Keratinocyte (primary cell): ENCODE results near the gene HSD11B1L. TPM values are rescaled to one million over a fixed set of nuclear protein-coding genes. Genes with fewer than 3 reads are reported as not detected.
A peak's percentile ranks its signal among the peaks of the same experiment; 100 is the strongest.

Experiments used
- DNase-seq: peaks from one replicate; pipeline ENCODE4 v3.0.0-alpha.2; 2011; ENCODE audit warnings: low read depth, missing footprints, low spot score
- FAIRE-seq: peaks from 2 replicates; lab custom pipeline; 2011; peaks lifted over from hg19 to GRCh38; lab: Jason Lieb, UNC
- H2AFZ ChIP-seq: 2 replicates; pipeline ENCODE4 v1.6.0; 2012; ENCODE audit warnings: low read length, control low read depth, inconsistent platforms; ENCODE audit not compliant: control insufficient read depth
- H3K27ac ChIP-seq: 2 replicates; pipeline ENCODE4 v1.5.1; 2011; ENCODE audit warnings: low read length; ENCODE audit not compliant: control insufficient read depth, insufficient read depth
- H3K27me3 ChIP-seq: 3 replicates; pipeline ENCODE4 v1.6.0; 2011; ENCODE audit warnings: low read length; ENCODE audit not compliant: control insufficient read depth, insufficient read depth; ENCODE audit errors: extremely low read depth
- H3K36me3 ChIP-seq, 2 experiments: 2 replicates in 1 of 2; 3 replicates in 1 of 2; pipeline ENCODE4 v1.5.1; 2011; ENCODE audit warnings: low read length in 2 of 2, mild to moderate bottlenecking in 1 of 2; ENCODE audit not compliant: control insufficient read depth in 2 of 2, insufficient read depth in 2 of 2; ENCODE audit errors: extremely low read depth in 1 of 2
- H3K4me1 ChIP-seq: 3 replicates; pipeline ENCODE4 v1.5.1; 2011; ENCODE audit warnings: low read length; ENCODE audit not compliant: control insufficient read depth, insufficient read depth; ENCODE audit errors: extremely low read depth
- H3K4me2 ChIP-seq: 3 replicates; pipeline ENCODE4 v1.6.0; 2011; ENCODE audit warnings: low read depth, low read length; ENCODE audit not compliant: control insufficient read depth, insufficient read depth; ENCODE audit errors: extremely low read depth
- H3K4me3 ChIP-seq, 3 experiments: fragments of 200-600 bp in 1 of 3; sonication (generic) in 1 of 3; 2 replicates in 2 of 3; 3 replicates in 1 of 3; pipeline ENCODE4 v1.5.1; 2011 to 2016; ENCODE audit warnings: low read length in 3 of 3, mild to moderate bottlenecking in 3 of 3, control low read depth in 2 of 3, inconsistent platforms in 1 of 3, low read depth in 1 of 3, mixed read lengths in 1 of 3, mixed run types in 1 of 3, moderate library complexity in 1 of 3; ENCODE audit not compliant: control insufficient read depth in 2 of 3, insufficient read depth in 2 of 3; ENCODE audit errors: extremely low read depth in 1 of 3
- H3K79me2 ChIP-seq: 2 replicates; pipeline ENCODE4 v1.6.0; 2012; ENCODE audit warnings: low read length; ENCODE audit not compliant: control insufficient read depth, insufficient read depth
- H3K9ac ChIP-seq: 3 replicates; pipeline ENCODE4 v1.6.0; 2011; ENCODE audit warnings: low read length; ENCODE audit not compliant: control insufficient read depth, insufficient read depth; ENCODE audit errors: extremely low read depth
- H3K9me1 ChIP-seq: 3 replicates; pipeline ENCODE4 v1.6.0; 2011; ENCODE audit warnings: low read length; ENCODE audit not compliant: control insufficient read depth, insufficient read depth; ENCODE audit errors: extremely low read depth
- H3K9me3 ChIP-seq: 2 replicates; pipeline ENCODE4 v1.5.1; 2012; ENCODE audit warnings: low read depth, low read length; ENCODE audit not compliant: control insufficient read depth
- H4K20me1 ChIP-seq: 3 replicates; pipeline ENCODE4 v1.6.0; 2011; ENCODE audit warnings: low read length; ENCODE audit not compliant: control insufficient read depth, insufficient read depth; ENCODE audit errors: extremely low read depth
- EZH2 ChIP-seq: IDR thresholded peaks from one replicate; pipeline ENCODE4 v1.6.1; 2012; ENCODE audit warnings: inconsistent platforms, mild to moderate bottlenecking, low read length, moderate library complexity
- dilution Hi-C: fragments of 300-500 bp; cut with MboI; formaldehyde crosslinking; loops from one replicate; pipeline ENCODE4 v1.7.0; 2020; ENCODE audit warnings: low sequenced_read_pairs; ENCODE audit not compliant: extremely low pct_ligation_motif_present
- polyA plus RNA-seq, 5 experiments: library from polyadenylated mRNA; depleted of rRNA in 3 of 5; stranded (reverse) in 3 of 5; stranded (forward) in 1 of 5; unstranded in 1 of 5; fragments of >200 nt; gene quantifications; 1 replicate in 1 of 5; 2 replicates in 3 of 5; 3 replicates in 1 of 5; pipeline versions ENCODE4 v1.2.1 to v1.2.3, GENCODE V29; 2011 to 2012; ENCODE audit warnings: missing spikeins in 2 of 5, low read depth in 1 of 5, low replicate concordance in 1 of 5
- TF ChIP-seq, protein P1 (sequence below), 3 experiments: IDR thresholded peaks in 1 of 3; conservative IDR thresholded peaks in 1 of 3; optimal IDR thresholded peaks in 1 of 3; 2 replicates in 2 of 3; 3 replicates in 1 of 3; pipeline versions ENCODE3 to v1.5.1; 2011; ENCODE audit warnings: low read length in 3 of 3, mild to moderate bottlenecking in 3 of 3, moderate library complexity in 2 of 3, control low read depth in 1 of 3, inconsistent platforms in 1 of 3; ENCODE audit not compliant: insufficient read depth in 2 of 3; ENCODE audit errors: extremely low read depth in 1 of 3

HSD11B1L gene
- polyA plus RNA-seq, 1 donor (not counting 4 experiments of a cell fraction or from before 2014, with no cell fraction given): 3.7 TPM

GRCh38 chr19:5681391-5682106 is 722 bp downstream of the HSD11B1L start:
- H3K9me3 ChIP-seq: no peaks in the 10 kb centered on the region
- no peak for DNase-seq
- H3K27me3 ChIP-seq: no peaks in the 10 kb centered on the region
- H3K9ac ChIP-seq: no peak overlapping the region
- H3K4me3 ChIP-seq: peak overlapping the region; percentile 94 to 99 (median 95)
- no peak overlapping the region for H2AFZ ChIP-seq
- H3K79me2 ChIP-seq: peaks cover 10% of the 10 kb centered on the region
- peaks cover 6 to 8% of the 10 kb centered on the region in 2 experiments for H3K36me3 ChIP-seq
- no peaks in the 10 kb centered on the region for H4K20me1 ChIP-seq
- H3K27ac ChIP-seq: no peak overlapping the region
- FAIRE-seq: no peak
- no peak for TF ChIP-seq EZH2
- TF ChIP-seq, protein P1, sequence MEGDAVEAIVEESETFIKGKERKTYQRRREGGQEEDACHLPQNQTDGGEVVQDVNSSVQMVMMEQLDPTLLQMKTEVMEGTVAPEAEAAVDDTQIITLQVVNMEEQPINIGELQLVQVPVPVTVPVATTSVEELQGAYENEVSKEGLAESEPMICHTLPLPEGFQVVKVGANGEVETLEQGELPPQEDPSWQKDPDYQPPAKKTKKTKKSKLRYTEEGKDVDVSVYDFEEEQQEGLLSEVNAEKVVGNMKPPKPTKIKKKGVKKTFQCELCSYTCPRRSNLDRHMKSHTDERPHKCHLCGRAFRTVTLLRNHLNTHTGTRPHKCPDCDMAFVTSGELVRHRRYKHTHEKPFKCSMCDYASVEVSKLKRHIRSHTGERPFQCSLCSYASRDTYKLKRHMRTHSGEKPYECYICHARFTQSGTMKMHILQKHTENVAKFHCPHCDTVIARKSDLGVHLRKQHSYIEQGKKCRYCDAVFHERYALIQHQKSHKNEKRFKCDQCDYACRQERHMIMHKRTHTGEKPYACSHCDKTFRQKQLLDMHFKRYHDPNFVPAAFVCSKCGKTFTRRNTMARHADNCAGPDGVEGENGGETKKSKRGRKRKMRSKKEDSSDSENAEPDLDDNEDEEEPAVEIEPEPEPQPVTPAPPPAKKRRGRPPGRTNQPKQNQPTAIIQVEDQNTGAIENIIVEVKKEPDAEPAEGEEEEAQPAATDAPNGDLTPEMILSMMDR (optimal IDR thresholded peaks at IDR 0.05 in 1 of 3, IDR thresholded peaks at IDR 0.05 in 1 of 3, conservative IDR thresholded peaks at IDR 0.05 in 1 of 3; ENCODE audit: extremely low read depth in 1 of 3, insufficient read depth in 2 of 3, low read length in 3 of 3): no peak
- peak overlapping the region; percentile 90 for H3K4me2 ChIP-seq
- H3K9me1 ChIP-seq: no peaks in the 10 kb centered on the region
- peaks cover 18% of the 10 kb centered on the region for H3K4me1 ChIP-seq
- dilution Hi-C loops: no loop called here

DNA sequence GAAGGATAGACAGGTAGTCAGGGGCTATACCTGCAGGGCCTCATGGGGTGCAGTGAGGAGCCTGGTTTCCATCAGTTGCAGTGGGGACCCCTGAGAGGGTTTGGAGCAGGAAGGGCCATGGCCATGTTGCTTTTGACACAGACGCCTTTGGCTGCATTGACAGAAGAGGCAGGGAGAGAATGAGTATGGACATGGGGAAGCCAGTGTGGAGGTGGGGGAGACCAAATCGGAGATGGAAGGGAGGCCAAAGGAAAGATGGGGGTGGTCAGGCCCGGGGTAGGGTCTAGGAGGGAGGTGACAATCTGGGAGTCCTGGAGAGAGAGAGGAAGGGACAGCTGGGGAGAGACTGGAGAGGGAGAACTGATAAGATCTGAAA is 1.3 kb downstream of the HSD11B1L start:
- Histone ChIP-seq H4K20me1 (no peaks in the 10 kb centered on the region), H3K9ac (no peak overlapping the region), H3K36me3 (peaks cover 6 to 8% of the 10 kb centered on the region in 2 experiments), H3K4me3 (no peak overlapping the region), H3K79me2 (peaks cover 10% of the 10 kb centered on the region), H3K4me2 (no peak overlapping the region), H3K9me1 (no peaks in the 10 kb centered on the region), H2AFZ (no peak overlapping the region), H3K9me3 (no peaks in the 10 kb centered on the region), H3K4me1 (peaks cover 18% of the 10 kb centered on the region), H3K27ac (no peak overlapping the region), H3K27me3 (no peaks in the 10 kb centered on the region)
- no peak for DNase-seq
- FAIRE-seq: no peak
- dilution Hi-C loops: no loop called here
- TF ChIP-seq, protein P1 (optimal IDR thresholded peaks at IDR 0.05 in 1 of 3, IDR thresholded peaks at IDR 0.05 in 1 of 3, conservative IDR thresholded peaks at IDR 0.05 in 1 of 3; ENCODE audit: extremely low read depth in 1 of 3, insufficient read depth in 2 of 3, low read length in 3 of 3): no peak
- no peak for TF ChIP-seq EZH2
